SU-DHL-6 (cell line): ENCODE data around the gene TMEM117.

Experiments used
- H2AFZ ChIP-seq: fragments of 200-600 bp; sonication (generic); 2 replicates; pipeline ENCODE4 v1.6.1; 2014; ENCODE audit warnings: low read depth, mild to moderate bottlenecking, moderate library complexity, mixed read lengths, antibody characterized with exemption, low read length; ENCODE audit not compliant: severe bottlenecking
- H3F3A ChIP-seq: fragments of 200-600 bp; shearing (Covaris generic); 2 replicates; pipeline ENCODE4 v1.6.0; 2016; ENCODE audit warnings: antibody characterized with exemption, mild to moderate bottlenecking; ENCODE audit not compliant: insufficient read depth
- H3K27ac ChIP-seq: fragments of 200-600 bp; sonication (generic); 2 replicates; pipeline ENCODE4 v1.5.1; 2016; ENCODE audit warnings: low read depth, mild to moderate bottlenecking, low read length, moderate library complexity, mixed read lengths
- H3K27me3 ChIP-seq: fragments of 200-600 bp; sonication (generic), shearing (Covaris generic); 2 replicates; pipeline ENCODE4 v1.6.0; 2014; ENCODE audit warnings: mild to moderate bottlenecking, low read length
- H3K36me3 ChIP-seq: fragments of 200-600 bp; sonication (generic); 2 replicates; pipeline ENCODE4 v1.6.1; 2014; ENCODE audit warnings: mild to moderate bottlenecking, low read length, mixed read lengths
- H3K4me2 ChIP-seq: fragments of 300-600, 200-600 bp; shearing (Covaris generic), sonication (generic); 2 replicates; pipeline ENCODE4 v1.6.0; 2014; ENCODE audit warnings: low read length, low read depth, mild to moderate bottlenecking; ENCODE audit not compliant: poor library complexity, severe bottlenecking
- H3K4me3 ChIP-seq: fragments of 200-600 bp; sonication (generic); 2 replicates; pipeline ENCODE4 v1.5.1; 2014; ENCODE audit warnings: antibody characterized with exemption, low read length, mild to moderate bottlenecking, mixed read lengths; ENCODE audit not compliant: insufficient read depth, poor library complexity, severe bottlenecking
- H3K79me2 ChIP-seq: fragments of 200-600 bp; sonication (generic); 2 replicates; pipeline ENCODE4 v1.6.1; 2014; ENCODE audit warnings: mild to moderate bottlenecking, low read length, moderate library complexity; ENCODE audit not compliant: insufficient read depth
- H3K9ac ChIP-seq: fragments of 200-600 bp; sonication (generic); 2 replicates; pipeline ENCODE4 v1.7.0; 2014; ENCODE audit warnings: mild to moderate bottlenecking, low read length
- H3K9me2 ChIP-seq: fragments of 200-600 bp; sonication (generic); replicated peaks from 2 replicates; pipeline ENCODE4 v1.6.1; 2014; ENCODE audit warnings: low read length; ENCODE audit not compliant: insufficient read depth
- H3K9me3 ChIP-seq: fragments of 200-600 bp; sonication (generic); 2 replicates; pipeline ENCODE4 v1.6.1; 2014; ENCODE audit warnings: low read length, mixed read lengths; ENCODE audit not compliant: insufficient read depth
- H4K20me1 ChIP-seq: fragments of 200-600 bp; sonication (generic); 2 replicates; pipeline ENCODE4 v1.6.1; 2014; ENCODE audit warnings: low read depth, mild to moderate bottlenecking, antibody characterized with exemption, low read length, moderate library complexity, mixed read lengths
- EZH2phosphoT487 ChIP-seq: fragments of 200-600 bp; sonication (generic), shearing (Covaris generic); conservative IDR thresholded peaks from 2 replicates; pipeline ENCODE4 v1.6.1; 2018; ENCODE audit warnings: mild to moderate bottlenecking, antibody characterized with exemption, low read length, moderate library complexity, mixed read lengths
- TF ChIP-seq, protein P1 (sequence below): fragments of 200-600 bp; sonication (generic); IDR thresholded peaks from one replicate; pipeline ENCODE4 v1.5.1; 2017; ENCODE audit warnings: antibody characterized with exemption, mild to moderate bottlenecking, low read length, moderate library complexity; ENCODE audit not compliant: insufficient read depth, poor library complexity, severe bottlenecking

TMEM117 gene

DNA sequence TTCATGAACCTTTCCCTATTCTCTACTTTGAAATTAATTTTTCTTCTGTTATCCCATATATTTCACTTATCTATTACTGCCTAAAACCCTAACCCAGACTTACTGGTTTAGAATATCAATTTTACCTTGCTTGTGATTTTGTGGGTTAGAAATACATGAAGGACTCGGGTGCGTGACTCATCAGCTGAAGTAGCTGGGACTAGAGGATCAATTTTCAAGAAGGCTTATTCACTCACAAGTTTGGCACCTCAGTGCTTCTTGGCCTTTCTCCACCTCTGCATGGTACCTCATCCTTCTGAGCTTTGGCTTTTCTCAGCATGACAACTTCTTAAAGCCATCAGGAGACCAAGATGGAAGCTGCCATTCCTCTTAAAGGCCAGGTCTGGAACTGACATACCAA lies 57.8 kb downstream of the TMEM117 start:
- H4K20me1 ChIP-seq, result no peaks in the 10 kb centered on the region
- no peak overlapping the region for H3K4me2 ChIP-seq
- no peak overlapping the region for H3K27ac ChIP-seq
- H3K79me2 ChIP-seq, result no peaks in the 10 kb centered on the region
- no peaks in the 10 kb centered on the region for H3F3A ChIP-seq
- no peak overlapping the region for H3K4me3 ChIP-seq
- H3K9me2 ChIP-seq, result no peaks in the 10 kb centered on the region
- H2AFZ ChIP-seq, result no peak overlapping the region
- no peaks in the 10 kb centered on the region for H3K27me3 ChIP-seq
- no peaks in the 10 kb centered on the region for H3K36me3 ChIP-seq
- TF ChIP-seq, protein P1, sequence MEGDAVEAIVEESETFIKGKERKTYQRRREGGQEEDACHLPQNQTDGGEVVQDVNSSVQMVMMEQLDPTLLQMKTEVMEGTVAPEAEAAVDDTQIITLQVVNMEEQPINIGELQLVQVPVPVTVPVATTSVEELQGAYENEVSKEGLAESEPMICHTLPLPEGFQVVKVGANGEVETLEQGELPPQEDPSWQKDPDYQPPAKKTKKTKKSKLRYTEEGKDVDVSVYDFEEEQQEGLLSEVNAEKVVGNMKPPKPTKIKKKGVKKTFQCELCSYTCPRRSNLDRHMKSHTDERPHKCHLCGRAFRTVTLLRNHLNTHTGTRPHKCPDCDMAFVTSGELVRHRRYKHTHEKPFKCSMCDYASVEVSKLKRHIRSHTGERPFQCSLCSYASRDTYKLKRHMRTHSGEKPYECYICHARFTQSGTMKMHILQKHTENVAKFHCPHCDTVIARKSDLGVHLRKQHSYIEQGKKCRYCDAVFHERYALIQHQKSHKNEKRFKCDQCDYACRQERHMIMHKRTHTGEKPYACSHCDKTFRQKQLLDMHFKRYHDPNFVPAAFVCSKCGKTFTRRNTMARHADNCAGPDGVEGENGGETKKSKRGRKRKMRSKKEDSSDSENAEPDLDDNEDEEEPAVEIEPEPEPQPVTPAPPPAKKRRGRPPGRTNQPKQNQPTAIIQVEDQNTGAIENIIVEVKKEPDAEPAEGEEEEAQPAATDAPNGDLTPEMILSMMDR, result no peak
- no peak for TF ChIP-seq EZH2phosphoT487
- no peaks in the 10 kb centered on the region for H3K9me3 ChIP-seq
- no peak overlapping the region for H3K9ac ChIP-seq

DNA sequence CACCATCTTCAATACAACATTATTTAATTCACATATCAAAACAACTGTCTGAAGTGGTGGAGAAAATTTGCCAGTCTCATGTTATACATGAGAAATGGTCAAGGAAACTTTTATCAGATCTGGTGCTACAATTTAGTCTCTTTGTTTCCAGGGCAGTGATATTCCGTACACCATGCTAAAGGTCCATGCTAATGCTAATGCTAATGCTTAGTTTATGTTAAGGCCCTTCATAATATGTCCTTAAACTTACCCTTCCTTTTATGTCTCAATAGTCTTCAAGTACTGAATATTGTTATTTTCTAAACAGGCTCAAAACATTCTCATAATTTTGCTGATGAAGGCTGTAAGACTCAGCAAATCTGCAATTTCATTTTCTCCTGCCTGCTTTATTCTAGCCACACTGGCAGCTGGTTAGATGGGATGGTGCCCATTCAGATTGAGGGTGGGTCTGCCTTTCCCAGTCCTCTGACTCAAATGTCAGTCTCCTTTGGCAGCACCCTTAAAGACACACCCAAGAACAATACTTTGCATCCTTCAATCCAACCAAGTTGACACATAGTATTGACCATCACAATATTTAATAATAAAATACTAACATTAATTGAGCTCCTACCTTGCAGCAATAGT lies 59.8 kb downstream of the TMEM117 start:
- Histone ChIP-seq H3K9ac (no peak overlapping the region), H2AFZ (no peak overlapping the region), H4K20me1 (no peaks in the 10 kb centered on the region), H3K79me2 (no peaks in the 10 kb centered on the region), H3K27ac (no peak overlapping the region), H3K9me3 (no peaks in the 10 kb centered on the region), H3K9me2 (no peaks in the 10 kb centered on the region), H3K36me3 (no peaks in the 10 kb centered on the region), H3F3A (no peaks in the 10 kb centered on the region), H3K27me3 (no peaks in the 10 kb centered on the region), H3K4me2 (no peak overlapping the region), H3K4me3 (no peak overlapping the region)
- TF ChIP-seq, protein P1, result no peak
- TF ChIP-seq EZH2phosphoT487, result no peak

DNA sequence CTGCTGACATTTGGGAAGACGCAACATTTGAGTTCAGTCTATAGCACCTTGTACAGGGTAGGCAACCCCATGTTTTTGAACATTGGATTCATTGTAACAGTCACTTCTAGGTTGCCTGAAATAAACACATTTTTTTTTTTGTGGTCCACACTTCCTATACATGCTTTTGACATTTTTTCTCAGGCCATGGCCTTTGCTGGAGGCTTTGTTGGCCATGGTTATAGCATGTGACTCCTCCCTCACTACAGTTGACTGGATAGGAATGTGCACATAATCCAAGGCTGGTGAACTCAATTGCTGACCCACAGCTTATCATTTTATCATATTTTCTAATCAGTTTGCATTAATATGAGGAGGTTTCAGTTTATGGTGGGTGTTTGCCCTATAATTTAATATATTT lies 60.6 kb downstream of the TMEM117 start:
- Histone ChIP-seq H3K4me3 (no peak overlapping the region), H3K27me3 (no peaks in the 10 kb centered on the region), H3K36me3 (no peaks in the 10 kb centered on the region), H2AFZ (no peak overlapping the region), H3K27ac (no peak overlapping the region), H3K9ac (no peak overlapping the region), H3K9me2 (no peaks in the 10 kb centered on the region), H3F3A (no peaks in the 10 kb centered on the region), H3K4me2 (no peak overlapping the region), H3K9me3 (no peaks in the 10 kb centered on the region), H3K79me2 (no peaks in the 10 kb centered on the region), H4K20me1 (no peaks in the 10 kb centered on the region)
- TF ChIP-seq EZH2phosphoT487, result no peak
- TF ChIP-seq, protein P1, result no peak
